MCF 10A (cell line): ENCODE measurements around the gene PFKP. TPM values are rescaled to one million over a fixed set of nuclear protein-coding genes. Genes with fewer than 3 reads are reported as not detected.

Experiments
- BruUV-seq: library from RNA; stranded (reverse); fragments of 400-500 nt; replicated peaks from 2 replicates; lab custom pipeline; 2021; lab: Mats Ljungman, UMichigan
- CTCF ChIA-PET: fragments of 300-600 bp; sonication (Branson Sonifier 250); formaldehyde crosslinking; extraction: SDS; loops from one replicate; lab custom pipeline; 2021; ENCODE audit warnings: antibody characterized with exemption, inconsistent platforms; lab: Yijun Ruan, JAX
- POLR2A ChIA-PET: fragments of 300-600, 350-650 bp; sonication (Branson Sonifier 250); formaldehyde crosslinking; extraction: SDS; loops from one replicate; lab custom pipeline; 2020; ENCODE audit warnings: antibody characterized with exemption, inconsistent platforms; lab: Yijun Ruan, JAX
- DNase-seq: peaks from one replicate; pipeline ENCODE4 v3.0.0-alpha.2; 2018; ENCODE audit not compliant: unreplicated experiment
- H3K27ac Mint-ChIP-seq: one replicate; pipeline ENCODE4 v1.8.0; 2022; ENCODE audit warnings: mild to moderate bottlenecking, low read depth, mixed read lengths; ENCODE audit not compliant: unreplicated experiment
- H3K27me3 Mint-ChIP-seq: one replicate; pipeline ENCODE4 v1.8.0; 2022; ENCODE audit warnings: mixed read lengths; ENCODE audit not compliant: insufficient read depth, unreplicated experiment
- H3K36me3 Mint-ChIP-seq: one replicate; pipeline ENCODE4 v1.8.0; 2022; ENCODE audit warnings: mild to moderate bottlenecking, moderate library complexity, mixed read lengths; ENCODE audit not compliant: insufficient read depth, unreplicated experiment
- H3K4me1 Mint-ChIP-seq: one replicate; pipeline ENCODE4 v1.8.0; 2022; ENCODE audit warnings: mixed read lengths; ENCODE audit not compliant: insufficient read depth, unreplicated experiment
- H3K4me3 Mint-ChIP-seq: one replicate; pipeline ENCODE4 v1.8.0; 2022; ENCODE audit warnings: mild to moderate bottlenecking, moderate library complexity, mixed read lengths; ENCODE audit not compliant: unreplicated experiment
- H3K9me3 Mint-ChIP-seq: one replicate; pipeline ENCODE4 v1.8.0; 2022; ENCODE audit warnings: mixed read lengths; ENCODE audit not compliant: unreplicated experiment
- CTCF ChIP-seq: fragments of 200-600 bp; IDR thresholded peaks from one replicate; pipeline ENCODE4 v1.8.0; 2022; ENCODE audit warnings: antibody characterized with exemption, mild to moderate bottlenecking; ENCODE audit not compliant: unreplicated experiment
- intact Hi-C: fragments of 100-400 bp; cut with micrococcal nuclease; formaldehyde crosslinking; loops from 2 replicates; pipeline ENCODE4 v1.14.1; 2022
- total RNA-seq: library from RNA; stranded (reverse); gene quantifications from 2 replicates; pipeline ENCODE4 v1.2.3, GENCODE V29; 2022

PFKP gene
- total RNA-seq, 1 experiment from 2014 or later: 186 TPM

GRCh38 chr10:3178042-3178441 lies 110.7 kb downstream of the PFKP start:
- no peak overlapping the region for H3K4me3 Mint-ChIP-seq
- no peak for DNase-seq
- CTCF ChIA-PET: no interaction called here
- H3K27me3 Mint-ChIP-seq: peaks cover 15% of the 10 kb centered on the region
- POLR2A ChIA-PET: no interaction called here
- peaks cover 3% of the 10 kb centered on the region for H3K4me1 Mint-ChIP-seq
- intact Hi-C loops: no loop called here
- peaks cover 6% of the 10 kb centered on the region for H3K9me3 Mint-ChIP-seq
- BruUV-seq: no TSS peak
- no peak for TF ChIP-seq CTCF
- H3K36me3 Mint-ChIP-seq: no peaks in the 10 kb centered on the region
- H3K27ac Mint-ChIP-seq: no peak overlapping the region

- CTCF ChIA-PET: interaction anchor here (0.6 kb wide), 1 partner anchor 1257 kb away, joined by 3 read pairs; no protein-coding TSS in a partner anchor
- Mint-ChIP-seq H3K27ac (no peak overlapping the region), H3K36me3 (no peaks in the 10 kb centered on the region), H3K9me3 (peaks cover 6% of the 10 kb centered on the region), H3K4me1 (no peaks in the 10 kb centered on the region), H3K4me3 (no peak overlapping the region), H3K27me3 (peaks cover 16% of the 10 kb centered on the region)
- TF ChIP-seq CTCF: no peak
- POLR2A ChIA-PET: interaction anchor here (0.6 kb wide), 1 partner anchor 1133 kb away, joined by 3 read pairs; no protein-coding TSS in a partner anchor
- BruUV-seq: no TSS peak
- DNase-seq: no peak
- intact Hi-C loops: no loop called here
These were observed 111.8 kb downstream of the PFKP start for GRCh38 chr10:3179174-3179573.

- TF ChIP-seq CTCF: no peak
- CTCF ChIA-PET: interaction anchor here (1.1 to 1.2 kb wide), 3 partner anchors 8 to 13 kb away, joined by 3 to 4 read pairs (median 3); partner anchors contain the start of gene PITRM1
- peaks cover 16% of the 10 kb centered on the region for H3K27me3 Mint-ChIP-seq
- no peaks in the 10 kb centered on the region for H3K4me1 Mint-ChIP-seq
- no peaks in the 10 kb centered on the region for H3K36me3 Mint-ChIP-seq
- no TSS peak for BruUV-seq
- POLR2A ChIA-PET: no interaction called here
- no peak overlapping the region for H3K4me3 Mint-ChIP-seq
- intact Hi-C loops: no loop called here
- no peak overlapping the region for H3K27ac Mint-ChIP-seq
- no peak for DNase-seq
- peaks cover 6% of the 10 kb centered on the region for H3K9me3 Mint-ChIP-seq
These were observed 113.1 kb downstream of the PFKP start for GRCh38 chr10:3180355-3181025.

- BruUV-seq: no TSS peak
- H3K36me3 Mint-ChIP-seq: no peaks in the 10 kb centered on the region
- intact Hi-C loops: no loop called here
- CTCF ChIA-PET: interaction anchor here (1.2 kb wide), 1 partner anchor 9 kb away, joined by 4 read pairs; no protein-coding TSS in a partner anchor
- no peak overlapping the region for H3K27ac Mint-ChIP-seq
- H3K27me3 Mint-ChIP-seq: peaks cover 16% of the 10 kb centered on the region
- no peak overlapping the region for H3K4me3 Mint-ChIP-seq
- DNase-seq: no peak
- no peaks in the 10 kb centered on the region for H3K9me3 Mint-ChIP-seq
- no peak for TF ChIP-seq CTCF
- no peaks in the 10 kb centered on the region for H3K4me1 Mint-ChIP-seq
- POLR2A ChIA-PET: no interaction called here
These were observed 118.0 kb downstream of the PFKP start for GRCh38 chr10:3185386-3185785.
